ENCODE results near the gene TMEM171.

The TMEM171 gene

DNA sequence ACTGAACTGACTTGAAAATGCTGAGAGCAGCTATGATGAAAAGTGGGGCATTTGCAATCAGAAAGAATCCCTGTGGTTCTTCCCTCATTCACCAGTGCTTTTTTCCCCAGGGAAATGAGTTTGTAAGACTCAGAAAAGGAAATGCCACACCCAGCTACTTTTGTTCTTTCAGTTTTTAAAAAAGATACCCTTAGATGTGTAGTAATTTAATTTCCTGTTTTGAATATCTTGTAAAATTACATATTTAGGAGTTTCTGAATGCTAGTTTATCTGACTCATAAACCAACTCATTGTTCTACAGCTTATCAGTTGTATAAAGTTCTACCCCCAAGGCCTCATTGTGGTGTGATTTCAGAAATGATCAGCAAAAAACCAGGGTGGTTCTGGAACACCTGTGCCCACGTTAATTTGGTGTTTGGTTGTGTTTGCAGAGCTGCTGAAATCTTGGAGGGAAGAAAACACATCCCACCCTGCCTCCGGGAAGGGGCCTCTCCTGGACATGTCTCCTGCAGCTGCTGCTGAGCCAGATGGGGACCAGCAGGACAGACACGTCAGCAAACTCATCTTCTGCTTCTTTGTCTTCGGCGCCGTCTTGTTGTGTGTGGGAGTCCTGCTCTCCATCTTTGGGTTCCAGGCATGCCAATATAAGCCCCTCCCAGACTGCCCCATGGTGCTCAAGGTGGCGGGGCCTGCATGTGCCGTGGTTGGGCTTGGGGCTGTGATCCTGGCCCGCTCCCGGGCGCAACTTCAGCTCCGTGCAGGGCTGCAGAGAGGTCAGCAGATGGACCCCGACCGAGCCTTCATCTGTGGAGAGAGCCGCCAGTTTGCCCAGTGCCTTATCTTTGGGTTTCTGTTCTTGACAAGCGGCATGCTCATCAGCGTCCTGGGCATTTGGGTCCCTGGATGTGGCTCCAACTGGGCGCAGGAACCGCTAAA, 2.8 kb downstream of the TMEM171 start:
- no peak for DNase-seq

DNA sequence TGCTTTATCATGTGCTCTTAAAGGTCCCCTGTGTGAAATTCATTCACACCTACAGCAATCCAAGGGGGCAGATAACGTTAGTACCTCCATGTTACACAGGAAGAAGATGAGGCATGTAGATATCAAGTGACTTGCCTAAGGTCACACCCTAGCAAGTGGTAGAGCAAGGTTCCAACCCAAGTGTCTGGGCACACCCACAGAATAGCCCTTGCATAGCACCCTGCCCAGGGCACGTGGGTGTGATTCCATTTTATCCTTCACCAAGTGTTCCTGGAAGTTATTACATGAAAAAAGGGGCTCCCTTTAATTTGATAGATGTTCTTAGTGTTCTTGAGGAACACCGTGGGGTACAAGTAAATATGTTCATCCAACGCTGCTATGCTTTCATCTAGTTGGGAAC, 4.9 kb downstream of the TMEM171 start:
- no peak for DNase-seq

DNA sequence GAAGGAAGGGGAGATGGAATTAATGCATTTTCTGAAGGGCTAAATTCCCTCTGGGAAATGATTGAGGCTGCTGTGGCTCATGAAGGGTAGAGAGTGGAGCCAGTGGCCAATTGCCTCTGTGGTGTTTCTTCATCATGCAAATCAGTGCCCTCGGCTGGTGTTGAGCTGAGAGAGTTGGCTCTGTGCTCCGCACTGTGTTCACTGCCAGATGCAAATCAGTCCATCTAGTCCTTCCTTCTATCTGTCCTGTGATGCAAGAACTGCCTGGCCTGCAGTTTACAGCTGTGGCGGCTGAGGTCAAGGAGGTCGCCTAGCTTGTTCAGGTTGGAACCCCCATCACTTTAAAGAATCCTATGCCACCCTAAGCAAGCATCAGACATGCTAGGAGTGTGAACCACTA, 6.0 kb downstream of the TMEM171 start:
- no peak for DNase-seq

DNA sequence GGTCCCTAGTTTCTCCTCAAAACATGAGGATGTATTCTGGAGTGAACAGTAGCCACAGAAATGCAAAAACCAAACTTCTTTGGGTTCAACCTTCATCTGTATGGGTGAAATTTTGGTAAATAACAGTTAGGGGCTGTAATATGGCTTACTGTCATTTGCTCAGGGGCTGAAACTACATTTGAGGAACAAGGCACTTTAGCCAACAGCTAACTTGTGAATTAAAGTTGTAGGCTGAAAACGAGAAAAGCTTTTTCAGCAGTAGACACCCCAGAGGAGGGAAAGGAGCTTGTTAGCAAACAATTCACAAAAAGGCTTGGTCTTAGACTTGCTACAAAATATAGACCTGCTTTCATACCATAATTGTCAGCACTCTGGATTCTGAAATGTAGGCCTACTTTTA, 6.6 kb downstream of the TMEM171 start:
- no peak for DNase-seq

DNA sequence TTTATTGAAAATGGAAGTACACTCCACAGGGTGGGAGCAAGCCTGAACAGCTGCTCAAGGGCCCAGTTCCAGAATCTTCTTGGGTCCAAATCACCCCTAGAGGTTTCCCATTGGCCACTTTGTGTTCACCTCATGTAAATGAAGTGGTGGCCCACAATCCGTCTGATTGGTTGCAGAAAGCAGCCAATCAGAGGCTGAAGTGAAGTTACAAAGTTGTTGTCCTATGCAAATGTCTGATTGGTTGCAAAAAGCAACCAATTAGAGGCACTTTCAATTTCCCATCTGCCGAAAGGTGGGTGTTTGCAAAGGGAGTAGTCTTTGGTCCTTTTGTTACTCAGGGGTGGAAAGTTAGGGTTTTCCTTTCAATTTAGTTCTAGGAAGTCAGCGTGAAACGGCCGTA, 8.8 kb downstream of the TMEM171 start:
- no peak for DNase-seq

DNA sequence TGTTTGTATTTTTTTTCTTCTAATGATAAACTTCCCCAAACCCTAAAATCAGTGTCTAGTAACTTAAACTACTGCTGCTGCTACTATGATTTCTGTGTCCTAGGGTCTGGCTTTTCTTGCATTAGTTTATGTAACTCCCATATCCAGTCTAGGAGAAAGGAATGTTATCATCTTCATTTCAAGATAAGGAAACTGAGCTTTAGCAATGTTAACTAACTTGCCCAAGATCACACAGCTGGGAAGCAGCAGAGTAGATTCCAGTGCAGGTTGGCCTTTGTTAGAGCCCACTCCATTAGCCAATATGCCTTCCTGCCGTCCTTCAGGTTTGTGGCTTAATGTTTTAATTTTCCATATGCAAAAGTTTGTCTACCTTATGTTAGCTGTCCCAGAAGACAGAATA, 10.4 kb downstream of the TMEM171 start:
- DNase-seq, result no peak

DNA sequence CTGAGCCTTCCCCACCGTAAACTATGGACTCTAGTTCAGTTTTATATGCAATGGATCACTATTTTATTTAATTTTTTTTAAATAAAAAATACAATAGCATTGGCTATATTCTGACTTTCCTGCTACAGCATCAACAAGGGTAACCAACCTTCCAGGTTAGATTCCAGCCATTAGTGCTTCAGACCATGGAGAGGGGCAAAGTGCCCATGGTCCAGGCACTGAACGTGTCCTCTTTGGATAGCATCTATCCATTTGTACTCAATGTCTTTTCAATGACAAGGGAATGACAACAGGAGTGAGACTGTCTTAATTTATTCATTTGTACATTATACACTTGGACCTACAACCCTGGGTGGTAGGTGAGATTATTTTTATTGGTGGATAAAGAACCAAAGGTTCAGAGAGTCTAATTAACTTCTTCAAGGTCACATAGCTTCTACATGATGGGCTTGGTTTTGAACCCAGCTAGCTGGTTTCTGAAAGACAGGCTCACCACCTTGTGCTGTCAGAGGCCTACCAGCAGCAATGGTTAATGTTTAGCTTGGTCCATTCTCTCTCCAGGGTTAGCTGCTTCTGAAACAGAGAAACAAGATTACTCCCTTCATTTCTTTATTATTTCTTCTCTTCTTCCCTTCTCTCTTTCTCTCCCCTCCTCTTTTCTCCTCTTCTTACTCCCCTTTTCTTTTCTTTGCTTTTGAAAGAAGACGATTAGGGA, 11.5 kb downstream of the TMEM171 start:
- no peak for DNase-seq

DNA sequence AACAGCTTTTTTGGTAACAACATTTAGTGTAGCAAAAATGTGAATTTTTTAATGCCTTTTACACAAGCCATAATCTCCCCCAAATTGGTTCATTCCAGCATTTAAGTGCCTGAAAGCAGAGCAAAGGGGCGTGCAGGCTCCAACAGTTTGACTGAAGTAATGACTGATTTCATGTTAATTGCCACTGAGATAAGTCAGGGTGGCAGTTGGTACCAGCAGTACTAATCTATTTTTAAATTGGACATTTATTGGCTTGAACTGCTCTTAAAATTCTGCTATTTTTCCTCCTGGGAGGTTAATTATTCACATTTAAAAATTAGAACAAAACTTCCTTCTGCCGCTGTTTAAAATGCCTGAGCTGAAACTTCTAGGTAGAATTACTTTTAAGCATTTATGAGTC, 12.4 kb downstream of the TMEM171 start:
- DNase-seq, result no peak

DNA sequence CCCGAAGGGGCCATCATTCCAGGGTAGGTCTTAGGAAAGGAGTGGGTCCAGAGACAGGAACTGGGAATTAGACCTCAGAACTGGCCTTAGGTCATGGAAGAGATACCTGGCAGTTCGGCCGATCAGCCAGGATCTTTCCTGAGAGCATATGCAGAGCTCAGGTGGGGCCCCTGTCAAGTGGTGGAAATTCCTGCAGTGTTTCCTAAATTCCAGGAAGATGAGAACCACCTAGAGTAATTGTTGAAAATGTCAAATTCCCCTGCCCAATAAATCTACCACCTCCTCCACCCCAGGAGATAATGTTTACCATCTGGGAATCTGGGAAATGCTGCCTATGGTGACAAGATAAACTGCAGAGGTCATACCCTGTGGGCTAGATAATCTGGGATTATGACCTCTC, 14.6 kb downstream of the TMEM171 start:
- no peak for DNase-seq

DNA sequence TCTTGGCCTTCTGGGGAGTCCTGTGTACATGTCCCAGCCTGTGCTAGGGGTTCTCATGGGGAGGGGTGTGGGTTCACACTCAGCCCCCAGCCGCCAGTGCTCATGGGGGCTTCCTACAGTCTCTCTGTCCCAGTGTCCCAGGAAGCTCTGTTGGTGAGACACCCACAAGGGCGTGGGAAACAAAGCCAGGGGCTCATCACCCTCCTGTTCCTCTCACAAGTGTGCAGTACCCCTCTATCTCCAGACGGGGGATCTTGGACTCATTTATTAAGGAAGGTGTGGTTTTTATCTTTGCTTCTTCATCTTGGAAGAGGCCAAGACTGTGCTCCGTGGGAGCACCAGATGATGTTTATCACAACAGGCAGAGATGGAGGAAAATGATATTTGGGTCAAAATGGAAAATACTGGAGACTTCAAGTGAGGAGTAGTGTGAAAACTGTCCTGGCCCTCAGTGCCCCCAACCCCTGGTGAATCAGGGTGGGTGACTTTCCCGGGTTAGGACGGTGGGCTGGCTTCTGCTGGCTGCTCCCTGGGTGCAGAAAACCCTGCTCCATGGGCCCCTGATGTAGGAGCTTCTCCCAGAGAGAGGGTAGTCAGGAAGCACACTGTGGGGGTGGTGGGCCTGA, 15.2 kb downstream of the TMEM171 start:
- no peak for DNase-seq

DNA sequence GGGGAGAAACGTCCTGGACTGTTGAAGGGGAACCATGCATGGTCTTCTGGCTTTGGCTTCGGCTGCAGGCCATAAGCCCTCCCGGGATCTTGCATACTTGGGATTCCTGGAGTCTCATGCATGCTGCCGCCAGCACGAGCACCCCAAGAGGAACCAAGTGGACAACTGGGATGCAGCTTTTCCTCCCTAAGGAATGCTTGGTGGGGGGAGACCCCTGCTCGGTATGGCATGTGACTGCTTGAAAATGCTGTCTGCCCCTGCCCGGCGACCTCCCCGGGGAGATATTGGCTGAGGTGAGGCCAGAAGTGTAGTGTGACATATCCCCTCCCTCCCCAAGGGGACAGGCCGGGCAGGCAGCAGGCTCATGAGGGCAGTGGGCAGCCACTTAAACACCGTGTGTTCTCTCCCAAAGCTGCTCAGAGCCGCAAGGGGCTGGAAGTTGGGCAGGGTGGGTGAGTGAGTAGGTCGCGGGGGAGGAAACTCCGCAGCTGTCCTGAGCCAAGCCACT, 15.7 kb downstream of the TMEM171 start:
- DNase-seq, result no peak

DNA sequence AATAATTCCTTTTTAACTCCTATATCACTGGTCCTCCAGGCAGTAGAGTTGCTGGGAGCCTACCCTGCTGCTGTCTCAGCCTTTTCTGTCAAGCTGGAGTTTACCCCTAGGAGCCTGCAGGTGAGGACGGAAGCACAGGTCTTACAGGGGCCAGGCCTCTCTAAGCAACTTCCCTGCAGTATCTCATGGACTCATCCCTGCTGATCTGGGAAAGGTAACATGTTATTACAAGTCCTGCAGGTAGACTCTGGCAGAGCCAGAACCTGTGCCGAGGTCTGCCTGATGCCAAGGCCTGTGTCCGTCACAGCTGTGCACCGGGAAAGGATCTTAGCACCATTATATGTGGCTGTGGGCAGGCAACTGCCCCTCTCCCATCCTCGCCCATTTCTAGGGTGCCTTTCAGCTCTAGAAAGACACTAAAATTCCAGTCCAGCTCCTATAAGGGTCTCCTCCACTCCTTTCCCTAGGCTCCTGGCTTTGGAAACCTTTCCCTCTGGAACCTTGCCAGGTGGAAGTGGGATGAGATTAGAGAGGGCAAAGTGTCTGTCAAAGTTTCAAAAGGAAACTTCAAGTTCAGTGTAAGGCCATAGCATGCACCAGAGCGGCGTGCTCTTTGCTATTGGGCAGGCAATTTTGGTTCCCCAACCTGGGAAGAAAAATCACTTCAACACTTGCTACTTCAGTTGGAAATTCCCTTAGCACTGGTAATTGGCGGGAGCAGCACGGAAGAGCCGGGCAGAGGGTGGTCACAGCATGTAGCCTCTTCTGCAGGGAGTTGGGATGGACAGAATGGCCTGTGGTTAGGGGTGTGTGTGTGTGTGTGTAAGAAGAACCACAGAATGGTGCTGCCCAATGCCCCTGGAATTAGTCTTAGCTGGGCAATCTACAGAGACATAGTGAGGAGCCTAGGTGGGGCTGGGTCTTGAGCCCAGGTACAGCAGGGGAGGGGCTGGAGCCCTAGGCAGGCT, 17.5 kb downstream of the TMEM171 start:
- no peak for DNase-seq

DNA sequence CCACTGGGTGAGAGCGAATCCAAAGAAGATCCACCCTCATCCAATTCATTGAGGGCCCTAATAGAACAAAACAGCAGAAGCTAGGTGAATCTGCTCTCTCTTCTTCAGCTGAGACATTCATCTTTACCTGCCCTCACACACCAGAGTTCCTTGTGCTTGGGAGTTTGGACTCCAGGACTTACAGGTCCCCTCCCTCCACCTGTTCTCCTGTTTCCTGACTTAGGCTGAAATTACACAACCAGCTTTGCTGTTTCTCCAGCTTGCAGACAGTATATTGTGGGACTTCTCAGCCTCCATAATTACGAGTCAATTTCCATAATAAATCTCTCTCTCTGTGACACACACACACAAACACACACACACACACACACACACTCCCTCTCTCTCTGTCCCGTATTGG, 19.1 kb downstream of the TMEM171 start:
- DNase-seq, result no peak

DNA sequence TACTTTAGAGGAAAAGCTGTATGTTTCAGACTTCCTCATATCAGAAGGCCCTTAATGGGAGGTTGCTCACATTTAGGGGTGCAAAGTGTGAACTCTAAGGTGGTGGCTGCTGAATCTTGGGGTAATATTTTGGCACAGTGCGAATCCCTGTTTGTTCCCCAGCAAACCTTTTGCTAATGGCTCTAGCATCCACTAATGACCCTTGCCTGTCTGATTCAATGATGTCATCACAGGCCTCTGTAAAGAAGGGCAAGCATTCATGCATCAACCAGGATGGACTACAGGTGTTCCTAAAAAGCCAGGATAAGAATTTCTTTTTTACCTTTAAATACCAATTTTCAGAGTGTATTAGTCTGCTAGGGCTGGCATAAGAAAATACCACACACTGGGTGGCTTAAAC, 20.4 kb downstream of the TMEM171 start:
- no peak for DNase-seq

DNA sequence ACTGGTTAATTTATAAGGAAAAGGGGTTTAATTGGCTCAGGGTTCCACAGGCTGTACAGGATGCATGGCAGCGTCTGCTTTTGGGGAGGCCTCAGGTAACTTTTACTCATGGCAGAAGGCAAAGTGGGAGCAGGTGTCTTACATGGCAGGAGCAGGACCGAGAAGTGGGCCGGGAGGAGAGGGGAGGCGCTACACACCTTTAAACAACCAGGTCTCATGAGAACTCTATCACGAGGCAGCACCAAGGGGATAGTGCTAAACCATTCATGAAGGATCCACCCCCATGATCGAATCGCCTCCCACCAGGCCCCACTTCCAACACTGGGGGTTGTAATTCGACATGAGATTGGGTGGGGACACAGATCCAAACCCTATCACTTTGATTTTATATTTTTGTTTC, 21.7 kb downstream of the TMEM171 start:
- DNase-seq, result no peak

DNA sequence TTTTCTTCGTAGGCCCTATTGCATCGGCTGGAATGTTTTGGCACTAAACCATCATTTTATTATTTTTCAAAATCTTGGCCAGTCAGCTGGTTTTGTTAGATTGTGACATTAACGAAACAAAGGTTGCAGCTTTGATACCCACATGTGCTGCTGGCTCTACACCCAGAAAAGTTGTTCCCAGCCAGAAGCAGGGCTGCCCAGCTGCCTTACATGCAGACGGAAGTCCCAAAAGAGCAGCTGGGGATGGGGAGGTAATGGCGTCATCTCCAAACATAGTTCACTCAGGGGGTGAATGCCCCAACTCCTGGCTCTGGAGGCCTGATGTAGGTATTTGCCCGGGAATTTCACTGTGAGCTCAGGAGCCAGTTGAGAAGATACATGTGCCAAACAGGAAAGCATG, 23.3 kb downstream of the TMEM171 start:
- no peak for DNase-seq

DNA sequence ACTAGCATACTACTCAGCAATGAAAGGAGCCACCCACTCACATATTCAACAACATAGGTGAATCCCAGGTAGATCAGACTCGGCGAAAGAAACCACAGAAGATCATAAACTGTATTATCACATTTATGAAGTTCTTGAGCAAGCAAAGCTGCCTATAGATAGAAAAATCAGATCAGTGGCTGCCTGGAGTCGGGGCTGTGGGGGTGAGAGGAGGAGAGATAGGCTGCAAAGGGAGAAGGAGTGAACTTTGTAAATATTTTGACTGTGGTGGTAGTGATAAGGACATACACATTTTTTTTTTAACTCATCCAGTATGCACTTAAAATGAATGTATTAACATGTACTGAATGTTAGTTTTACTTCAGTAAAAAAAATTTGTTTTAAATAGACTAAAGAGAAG, 29.2 kb downstream of the TMEM171 start:
- DNase-seq, result no peak

DNA sequence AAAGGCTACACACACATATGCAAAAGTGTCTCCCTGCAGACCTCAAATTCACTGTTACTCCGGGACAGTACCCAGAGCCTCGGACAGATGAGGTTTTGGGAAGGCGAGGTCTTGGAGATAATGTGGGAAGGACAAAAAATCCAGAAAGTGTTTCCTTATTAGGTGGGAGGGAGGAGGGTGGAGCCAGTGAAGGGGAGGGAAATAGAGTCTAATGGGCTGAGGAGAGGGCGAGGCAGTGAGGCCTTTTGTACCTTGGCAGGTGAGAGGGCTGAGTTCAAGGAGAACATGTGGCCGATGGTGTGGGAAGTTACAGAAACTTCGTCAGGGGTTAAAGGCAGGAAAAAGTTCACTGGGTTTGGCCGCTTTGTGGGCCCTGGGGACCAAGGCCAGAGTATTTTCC, 30.5 kb downstream of the TMEM171 start:
- no peak for DNase-seq

DNA sequence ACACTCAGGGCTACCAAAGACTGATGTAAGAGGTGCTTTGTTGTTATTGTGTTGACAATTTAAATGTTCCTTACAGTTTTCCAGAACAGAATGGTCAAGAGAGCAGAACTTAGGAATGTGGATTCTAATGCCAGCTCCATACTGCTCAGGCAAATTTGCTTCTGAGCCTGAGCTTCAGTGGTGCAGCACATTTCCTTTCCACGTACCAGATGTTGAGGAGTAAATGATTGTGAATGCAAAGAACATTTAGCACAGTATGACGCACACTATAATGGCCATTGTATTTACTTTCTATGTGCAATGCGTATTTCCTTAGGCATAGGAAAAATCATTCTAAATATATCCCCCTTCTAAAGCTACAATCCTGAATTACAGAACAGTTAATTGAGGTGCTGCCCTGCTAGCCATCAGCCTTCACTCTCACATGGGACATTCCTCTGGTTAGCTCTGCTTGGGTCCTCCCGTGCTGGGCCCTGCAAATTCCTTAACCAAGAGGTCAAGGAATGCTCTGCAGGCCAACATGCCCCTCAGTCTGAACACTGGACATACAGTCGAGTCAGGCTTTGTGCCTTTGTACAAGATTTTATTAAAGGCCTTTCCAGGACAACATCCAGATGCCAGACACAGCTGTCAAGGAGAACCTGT, 31.5 kb downstream of the TMEM171 start:
- DNase-seq, result no peak

DNA sequence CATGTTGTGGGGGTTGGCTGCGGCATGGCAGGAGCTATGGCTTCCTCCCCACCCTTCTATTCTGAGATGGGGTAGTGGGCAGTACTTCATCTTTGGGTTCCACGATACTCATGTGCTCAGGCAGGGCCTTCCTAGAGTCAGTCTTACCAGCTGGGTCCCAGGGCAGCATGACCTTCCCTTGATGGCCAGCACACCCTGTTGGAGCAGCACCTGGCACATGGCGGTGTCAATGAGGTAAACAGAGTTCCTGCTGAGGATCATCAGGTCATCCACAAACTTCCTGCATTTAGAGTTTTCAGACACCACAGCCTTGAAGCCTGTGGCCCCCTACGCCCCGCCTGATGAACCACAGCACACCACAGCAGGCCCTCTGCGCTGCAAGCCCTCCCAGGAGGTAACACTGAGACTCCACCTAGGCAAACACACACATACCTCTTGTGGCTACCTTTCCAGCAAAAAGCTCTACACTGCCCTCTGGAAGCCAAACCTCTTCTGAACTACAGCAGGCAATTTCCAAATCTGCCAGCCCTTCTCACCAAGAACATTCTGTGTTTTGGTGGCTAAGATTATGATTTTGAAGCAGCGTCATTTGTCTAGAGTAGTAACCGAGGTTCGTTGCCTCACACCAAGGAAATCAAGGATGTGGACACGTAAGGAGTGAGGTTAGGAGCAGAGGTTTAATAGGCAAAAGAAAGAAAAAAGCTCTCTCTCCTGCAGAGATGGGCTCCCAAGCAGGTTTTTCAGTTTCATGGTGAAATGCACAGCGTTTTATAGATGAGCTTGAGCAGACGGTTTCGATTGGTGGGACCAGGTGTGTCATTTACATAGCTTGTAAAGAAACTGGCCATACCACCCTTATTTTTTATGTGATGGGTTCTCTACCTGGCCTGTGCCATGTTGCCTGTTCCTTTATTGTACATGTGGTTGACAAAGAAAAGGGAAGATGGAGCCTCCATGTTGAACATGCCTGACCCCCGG, 32.3 kb downstream of the TMEM171 start:
- no peak for DNase-seq

DNA sequence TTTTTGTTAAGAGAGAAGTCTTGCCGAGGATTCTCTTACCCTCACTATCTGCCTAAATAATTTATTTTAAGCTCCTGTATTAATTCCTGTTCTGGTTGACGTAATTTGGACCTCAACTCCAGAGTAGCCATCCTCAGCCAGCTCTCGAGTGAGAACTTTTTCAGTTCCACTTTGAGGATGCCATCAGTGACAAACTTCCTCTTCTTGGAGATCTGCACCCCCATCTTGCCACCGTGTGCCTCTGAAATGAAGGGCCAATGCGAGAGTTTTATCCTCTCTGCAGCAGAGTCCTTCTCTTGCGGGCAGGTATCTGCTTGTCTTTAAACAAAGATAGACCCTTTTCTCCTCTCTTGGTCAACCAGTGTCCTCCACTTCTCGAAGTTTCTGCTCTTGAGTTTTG, 33.1 kb downstream of the TMEM171 start:
- no peak for DNase-seq

All from right hindlimb (tissue), 1 donor.